ENCODE data around the gene TTLL11.
"Not testable (repeated sequence)": the region's sequence is repeated elsewhere in the genome, so short reads cannot be mapped to it uniquely, and the experiment has no call there.

TTLL11 gene

DNA sequence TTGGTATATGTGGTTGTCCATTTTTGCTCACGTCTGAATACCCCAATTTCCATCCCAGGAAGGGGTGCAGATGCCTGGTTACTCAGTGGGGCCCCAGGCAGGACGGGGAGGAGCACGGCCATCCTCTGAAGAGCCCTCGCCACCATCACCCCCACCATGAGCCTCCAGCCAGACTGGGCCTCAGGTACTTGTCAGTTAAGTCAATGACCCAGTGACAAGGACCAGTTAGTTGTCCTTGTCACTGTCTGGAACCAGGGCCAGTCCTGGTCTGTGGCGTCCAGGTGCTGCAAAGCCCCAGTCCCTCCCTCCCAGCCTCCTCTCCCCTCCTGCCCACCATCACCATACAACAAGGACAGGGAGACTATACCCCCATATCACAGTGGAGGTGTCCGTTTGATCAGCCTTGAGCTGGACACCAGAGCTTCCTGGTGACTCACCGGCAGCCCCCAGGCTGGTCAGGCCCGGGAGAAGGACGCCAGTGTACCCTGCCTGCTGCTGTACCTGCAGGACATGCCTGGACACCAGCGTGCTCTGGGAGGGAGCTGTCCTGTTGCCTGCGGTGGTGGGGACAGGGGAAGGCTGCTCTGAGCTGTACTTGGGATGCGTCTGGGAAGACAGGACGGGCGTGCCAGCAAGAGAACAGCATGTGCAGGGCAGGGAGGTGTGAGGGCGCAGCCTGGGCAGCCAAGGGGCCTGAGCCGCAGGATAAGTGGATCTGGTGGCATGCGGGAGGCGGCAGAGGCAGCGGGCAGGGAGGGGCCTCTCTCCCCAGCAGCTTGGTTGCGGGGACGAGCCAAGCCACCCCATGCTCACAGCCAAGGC is 32.6 kb upstream of the TTLL11 start:
- DNase-seq (ENCODE audit: low spot score), result no peak

DNA sequence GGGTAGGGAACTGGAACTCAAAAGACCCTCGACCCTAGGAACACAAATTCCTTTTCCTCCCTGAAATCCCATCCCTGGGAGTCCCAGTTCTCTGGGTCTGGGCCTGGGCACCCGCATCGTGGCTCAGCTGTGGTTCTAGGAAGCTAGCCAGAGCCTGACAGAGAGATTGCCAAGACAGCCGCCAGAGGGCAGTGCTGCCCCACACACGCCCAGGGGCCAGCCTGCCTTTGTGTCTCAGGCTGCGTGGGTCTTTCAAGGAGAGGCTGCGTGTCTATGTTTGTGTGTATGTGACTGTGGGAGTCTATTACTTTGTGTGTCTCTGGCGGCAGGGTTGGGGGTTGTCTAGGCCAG is 32.0 kb upstream of the TTLL11 start:
- peak; percentile 75 for DNase-seq (ENCODE audit: low spot score)

- no peak for DNase-seq (ENCODE audit: low spot score)
Measured at GRCh38 chr9:122124528-122124927, 31.4 kb upstream of the TTLL11 start.

- no peak for DNase-seq (ENCODE audit: low spot score)
Measured at GRCh38 chr9:122124048-122124447, 30.9 kb upstream of the TTLL11 start.

DNA sequence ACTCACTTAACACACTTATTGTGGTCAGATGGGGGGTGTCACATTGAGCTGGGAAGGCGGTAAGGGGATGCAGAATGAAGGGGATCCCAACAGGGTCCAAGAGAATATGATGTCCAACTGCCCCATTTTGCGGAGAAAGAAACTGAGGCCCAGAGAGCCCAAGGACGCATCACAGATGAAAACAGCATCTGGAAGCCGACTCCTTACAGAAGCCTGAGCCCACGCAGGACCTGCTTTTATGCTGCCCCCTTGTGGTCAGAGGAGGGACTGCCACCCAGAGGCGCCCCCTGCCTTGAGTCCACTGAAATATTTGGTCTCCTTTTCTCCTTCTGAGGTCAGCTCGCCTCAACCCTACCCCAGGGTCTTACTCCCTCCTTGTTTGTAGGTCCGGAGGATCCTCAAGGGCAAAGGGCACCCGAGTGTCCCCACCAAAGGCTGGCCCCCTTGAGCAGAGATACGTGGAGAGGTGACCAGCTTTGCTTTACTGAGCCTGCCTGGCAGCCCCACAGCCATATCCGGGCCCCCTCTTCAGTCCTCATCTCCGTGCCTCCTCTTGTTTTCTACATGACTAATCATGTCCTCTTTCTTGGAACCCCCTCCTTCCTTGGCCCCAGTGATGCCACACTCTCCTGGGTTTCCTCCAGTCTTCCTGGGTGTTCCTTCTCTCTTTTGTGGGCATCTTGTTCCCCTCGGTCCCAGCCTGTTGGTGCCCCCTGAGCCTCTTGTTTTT is 30.0 kb upstream of the TTLL11 start:
- DNase-seq (ENCODE audit: low spot score), result peak; percentile 68

DNA sequence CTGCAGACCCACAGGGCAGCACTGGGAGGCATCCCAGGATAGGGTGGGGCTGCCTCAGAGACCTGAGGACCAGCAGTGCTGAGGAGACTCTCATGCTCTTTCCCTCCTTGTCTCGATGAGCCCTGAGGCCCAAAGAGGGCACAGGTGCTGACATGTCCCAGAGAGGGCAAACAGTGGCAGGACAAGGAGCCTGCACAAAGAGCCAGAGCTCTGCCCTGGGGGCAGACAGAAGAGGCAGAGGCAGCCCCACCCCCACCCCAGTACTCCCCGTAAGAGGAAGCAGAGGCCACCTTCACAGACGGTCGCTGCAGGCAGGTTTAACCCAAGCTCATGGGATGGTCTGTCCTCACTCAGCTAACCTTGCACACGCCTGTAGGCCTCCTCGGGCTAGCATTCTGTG is 29.4 kb upstream of the TTLL11 start:
- DNase-seq (ENCODE audit: low spot score), result no peak

GRCh38 chr9:122121931-122122330 is 28.8 kb upstream of the TTLL11 start:
- DNase-seq (ENCODE audit: low spot score), result no peak

- no peak for DNase-seq (ENCODE audit: low spot score)
Measured at GRCh38 chr9:122121391-122121790, 28.3 kb upstream of the TTLL11 start.

GRCh38 chr9:122120316-122121071 is 27.4 kb upstream of the TTLL11 start:
- no peak for DNase-seq (ENCODE audit: low spot score)

- no peak for DNase-seq (ENCODE audit: low spot score)
Measured at GRCh38 chr9:122119721-122120120, 26.6 kb upstream of the TTLL11 start.

DNA sequence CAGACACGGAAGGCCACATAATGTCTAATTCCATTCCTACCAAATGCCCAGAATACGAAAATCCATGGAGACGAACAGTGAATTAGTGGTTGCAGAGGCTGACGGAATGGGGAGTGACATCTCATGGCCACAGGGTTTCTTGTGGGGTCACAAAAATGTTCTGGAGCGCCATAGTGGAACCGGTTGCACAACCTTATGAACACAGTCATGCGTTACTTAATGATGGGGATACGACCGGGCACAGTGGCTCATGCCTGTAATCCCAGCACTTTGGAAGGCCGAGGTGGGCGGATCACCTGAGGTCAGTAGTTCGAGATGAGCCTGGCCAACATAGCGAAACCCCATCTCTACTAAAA is 26.0 kb upstream of the TTLL11 start:
- no peak for DNase-seq (ENCODE audit: low spot score)

DNA sequence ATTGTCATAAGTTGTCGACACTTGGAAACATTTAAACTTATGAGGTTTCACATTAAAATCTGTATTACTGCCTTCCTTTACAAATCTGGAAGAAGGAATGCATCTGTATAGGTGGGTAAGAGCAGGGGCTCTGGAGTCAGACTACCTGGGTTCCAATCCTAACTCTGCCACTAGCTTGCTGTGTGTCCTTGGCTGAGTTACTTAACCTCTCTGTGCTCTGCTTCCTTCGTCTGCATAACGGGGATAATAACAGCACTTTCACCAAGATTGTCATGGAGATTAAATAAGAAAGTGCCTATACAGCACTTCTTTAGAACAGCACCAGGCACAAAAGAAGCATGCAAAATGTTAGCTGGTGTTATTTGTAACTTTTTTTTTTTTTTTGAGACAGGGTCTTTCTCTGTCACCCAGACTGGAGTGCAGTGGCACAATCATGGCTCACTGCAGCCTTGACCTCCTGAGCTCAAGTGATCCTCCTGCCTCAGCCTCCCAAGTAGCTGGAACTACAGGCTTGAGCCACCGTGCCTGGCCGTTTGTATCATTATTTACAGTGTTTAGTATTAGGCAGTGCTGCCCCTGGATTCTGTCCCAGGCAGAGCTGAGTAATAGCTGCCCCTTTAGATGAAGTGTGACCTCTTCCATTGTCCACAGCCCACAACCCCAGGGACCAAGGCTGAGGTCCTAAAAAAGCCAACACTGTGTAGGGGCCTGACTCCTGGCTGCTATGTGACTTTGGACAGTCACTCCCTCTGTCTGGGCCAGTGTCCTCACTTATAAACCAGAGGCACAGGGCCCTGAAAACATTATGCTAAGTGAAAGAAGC is 25.4 kb upstream of the TTLL11 start:
- DNase-seq (ENCODE audit: low spot score), result no peak

DNA sequence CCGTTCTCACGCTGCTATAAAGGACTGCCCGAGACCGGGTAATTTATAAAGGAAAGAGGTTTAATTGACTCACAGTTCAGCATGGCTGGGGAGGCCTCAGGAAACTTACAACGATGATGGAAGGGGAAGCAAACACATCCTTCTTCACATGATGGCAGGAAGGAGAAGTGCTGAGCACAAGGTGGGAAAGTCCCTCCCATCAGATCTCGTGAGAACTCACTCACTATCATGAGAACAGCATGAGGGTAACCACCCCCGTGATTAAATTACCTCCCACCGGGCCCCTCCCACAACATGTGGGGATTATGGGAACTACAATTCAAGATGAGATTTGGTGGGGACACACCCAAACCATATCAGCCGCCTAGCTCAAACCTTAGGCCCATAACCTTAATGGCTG is 24.1 kb upstream of the TTLL11 start:
- DNase-seq (ENCODE audit: low spot score), result not testable (repeated sequence)

GRCh38 chr9:122116448-122117173 is 23.5 kb upstream of the TTLL11 start:
- no peak for DNase-seq (ENCODE audit: low spot score)

GRCh38 chr9:122116040-122116439 is 22.9 kb upstream of the TTLL11 start:
- DNase-seq (ENCODE audit: low spot score), result no peak

DNA sequence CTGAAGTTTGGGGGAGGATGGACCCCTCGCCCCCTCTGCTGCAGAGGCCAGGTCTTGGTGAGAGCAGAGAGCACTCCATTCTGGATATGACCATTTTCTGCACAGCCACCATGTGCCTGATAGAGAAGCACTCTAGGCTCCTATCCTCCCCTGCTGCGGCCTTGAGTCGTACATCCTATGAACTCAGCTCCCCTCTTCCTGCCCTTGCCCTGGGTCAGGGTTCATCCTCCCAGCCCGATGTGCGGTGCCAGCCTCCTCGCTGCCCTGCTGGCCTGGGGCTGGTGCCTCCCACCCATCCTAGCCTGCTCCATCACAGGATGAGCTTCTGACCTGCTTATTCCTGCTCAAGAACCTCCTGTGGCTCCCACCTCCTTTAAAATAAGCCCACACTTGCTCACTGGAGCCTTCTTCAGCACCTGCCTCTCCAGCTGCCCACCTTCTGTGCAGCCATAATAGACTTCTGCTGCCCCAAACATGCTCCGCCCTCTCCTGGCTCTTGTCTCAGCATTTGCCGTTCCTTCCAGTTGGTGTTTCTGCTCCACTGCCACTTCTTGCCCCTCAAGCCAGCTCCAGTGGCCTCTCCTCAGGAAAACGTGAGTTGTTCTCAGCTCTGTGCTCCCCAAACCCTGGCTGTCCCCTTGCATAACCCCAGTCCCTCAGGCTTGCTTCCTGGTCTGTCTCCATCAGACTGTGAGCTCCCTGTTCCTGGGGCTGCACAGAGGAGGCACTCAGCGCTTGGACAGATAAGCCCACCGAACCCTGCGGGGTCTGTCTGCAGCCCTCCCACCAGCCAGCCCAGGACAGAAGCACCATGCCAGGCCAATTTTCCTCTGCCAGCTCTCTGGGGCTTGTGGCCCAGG is 22.3 kb upstream of the TTLL11 start:
- DNase-seq (ENCODE audit: low spot score), result no peak

DNA sequence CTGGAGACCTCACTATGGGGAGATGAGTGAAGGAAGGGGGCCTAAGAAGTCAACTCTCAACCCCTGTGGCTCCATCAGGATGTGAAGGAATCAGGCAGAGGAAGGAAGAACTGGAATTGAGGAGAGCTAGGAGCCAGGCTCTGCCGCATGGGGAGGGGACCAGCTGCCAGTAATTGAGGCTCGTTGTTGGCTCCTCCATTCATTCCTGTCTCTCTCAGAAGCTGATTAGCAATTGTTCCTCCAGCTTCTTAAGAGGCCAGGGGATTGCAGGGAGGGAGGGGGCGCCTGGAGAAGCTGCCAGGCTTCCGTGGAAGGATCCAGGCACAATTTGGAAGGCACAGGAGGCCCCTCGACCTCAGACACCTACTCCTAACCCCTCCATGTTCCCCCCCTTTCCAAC is 20.5 kb upstream of the TTLL11 start:
- no peak for DNase-seq (ENCODE audit: low spot score)

DNA sequence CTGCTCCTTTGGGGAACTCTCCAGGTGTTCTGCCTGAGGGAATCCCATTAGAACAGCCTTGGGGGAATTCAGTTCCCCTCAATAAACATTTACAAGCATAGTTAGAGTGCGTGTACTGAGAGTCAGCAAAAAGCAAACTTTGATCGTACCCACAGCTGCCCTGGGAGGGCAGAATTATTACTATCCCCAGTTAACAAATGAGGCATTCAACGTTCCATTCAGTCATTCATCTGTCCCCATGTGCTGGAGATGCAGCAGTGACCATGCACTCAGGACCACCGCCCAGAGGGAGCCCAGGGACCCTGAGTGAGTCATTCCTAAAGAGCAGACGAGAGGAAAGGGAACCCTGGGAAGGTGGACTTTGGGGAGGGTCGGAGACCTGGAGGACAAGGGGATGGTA is 19.1 kb upstream of the TTLL11 start:
- DNase-seq (ENCODE audit: low spot score), result no peak

GRCh38 chr9:122111413-122112085 is 18.4 kb upstream of the TTLL11 start:
- no peak for DNase-seq (ENCODE audit: low spot score)

Data from RKO (cell line).